GM12878 (cell line): Measurements from ENCODE around the gene NUAK1. TPM values are rescaled to one million over a fixed set of nuclear protein-coding genes. Genes with fewer than 3 reads are reported as not detected.

Experiments used
- DPF2 ChIP-seq: fragments of 450-650 bp; IDR thresholded peaks from 2 replicates; pipeline ENCODE4 v1.6.1; 2017; ENCODE audit warnings: mild to moderate bottlenecking
- JUND ChIP-seq: IDR thresholded peaks from 2 replicates; pipeline ENCODE4 v1.6.1; 2012; ENCODE audit warnings: low read depth, mild to moderate bottlenecking, low read length, improper control_type of control experiment, moderate library complexity
- PKNOX1 ChIP-seq: fragments of 450-650 bp; IDR thresholded peaks from 2 replicates; pipeline ENCODE4 v1.6.1; 2016; ENCODE audit warnings: mild to moderate bottlenecking
- POLR2A ChIP-seq: IDR thresholded peaks from 2 replicates; pipeline ENCODE4 v1.6.1; 2011; ENCODE audit warnings: low read depth, mild to moderate bottlenecking, low read length
- SMC3 ChIP-seq: IDR thresholded peaks from 2 replicates; pipeline ENCODE4 v1.6.1; 2011; ENCODE audit warnings: low read length, improper control_type of control experiment, borderline replicate concordance
- TCF3 ChIP-seq: IDR thresholded peaks from 2 replicates; pipeline ENCODE4 v1.6.1; 2012; ENCODE audit warnings: low read depth, mild to moderate bottlenecking, low read length, borderline replicate concordance; ENCODE audit not compliant: insufficient read depth
- ZBTB40 ChIP-seq: fragments of 450-650 bp; IDR thresholded peaks from 2 replicates; pipeline ENCODE4 v1.6.1; 2016; ENCODE audit warnings: mild to moderate bottlenecking, moderate library complexity, borderline replicate concordance
- polyA plus RNA-seq, 11 experiments: library from polyadenylated mRNA; depleted of rRNA in 4 of 11; unstranded in 6 of 11; stranded (reverse) in 5 of 11; fragments of >200 nt; fragmentation: Nextera tagmentation in 4 of 11; fragmentation: Illumina TruSeq in 1 of 11; extraction: Ambion mirVana in 4 of 11; extraction: Trizol in 1 of 11; gene quantifications; 1 replicate in 1 of 11; 2 replicates in 10 of 11; pipeline versions ENCODE4 v1.2.1 to v1.2.3, GENCODE V29; 2011 to 2016; ENCODE audit warnings: inconsistent platforms in 2 of 11, missing spikeins in 2 of 11, low read depth in 1 of 11
- total RNA-seq, 4 experiments: library from RNA; depleted of rRNA in 3 of 4; stranded (reverse); fragments of >200 nt in 3 of 4; fragmentation: Illumina TruSeq in 1 of 4; extraction: Trizol in 1 of 4; gene quantifications; 2 replicates each; pipeline versions ENCODE4 v1.2.1 to v1.2.3, GENCODE V29; 2013 to 2021

The NUAK1 gene
- total and polyA plus RNA-seq, 10 of the 15 experiments (the other 5 are each of a cell fraction or from before 2014, with no cell fraction given), result 0.03 to 0.42 (median 0.08) TPM; not detected in 2

GRCh38 chr12:106141003-106141402 is 2.2 kb upstream of the NUAK1 start (continued):
- TF ChIP-seq PKNOX1, result no peak
- no peak for TF ChIP-seq POLR2A
- no peak for TF ChIP-seq JUND
- no peak for TF ChIP-seq TCF3
- TF ChIP-seq DPF2, result no peak
- no peak for TF ChIP-seq ZBTB40
- TF ChIP-seq SMC3, result no peak
